ENCODE data around the gene FAM163A. TPM values are rescaled to one million over a fixed set of nuclear protein-coding genes. Genes with fewer than 3 reads are reported as not detected.

FAM163A gene
- total and polyA plus RNA-seq, 9 of the 15 experiments (the other 6 are each of a cell fraction or from before 2014, with no cell fraction given), result not detected

DNA sequence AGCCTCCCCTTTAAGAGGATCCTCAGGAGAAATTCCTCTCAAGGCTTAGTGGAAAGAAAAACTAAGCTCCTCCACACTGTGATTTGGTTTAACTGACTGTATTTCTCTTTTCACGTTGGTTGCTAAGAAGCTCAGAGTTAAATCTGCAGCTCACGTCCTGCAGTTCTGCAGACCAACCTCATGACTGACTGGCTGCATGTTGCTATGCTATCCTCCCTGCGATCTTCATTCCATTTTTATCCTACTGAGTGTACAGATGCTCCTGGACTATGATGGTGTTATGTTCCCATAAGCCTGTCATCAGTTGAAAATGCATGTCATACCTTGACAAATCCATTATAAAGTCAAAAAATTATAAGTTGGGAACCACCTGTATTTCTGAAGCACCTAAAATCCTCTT is 34.6 kb downstream of the FAM163A start:
- FAIRE-seq, result no peak
- no peak for ATAC-seq
- POLR2A ChIA-PET, result interaction anchor here (0.9 kb wide), 1 partner anchor 11 kb away, joined by 4 read pairs; no protein-coding TSS in a partner anchor
- TF ChIP-seq, protein P1, sequence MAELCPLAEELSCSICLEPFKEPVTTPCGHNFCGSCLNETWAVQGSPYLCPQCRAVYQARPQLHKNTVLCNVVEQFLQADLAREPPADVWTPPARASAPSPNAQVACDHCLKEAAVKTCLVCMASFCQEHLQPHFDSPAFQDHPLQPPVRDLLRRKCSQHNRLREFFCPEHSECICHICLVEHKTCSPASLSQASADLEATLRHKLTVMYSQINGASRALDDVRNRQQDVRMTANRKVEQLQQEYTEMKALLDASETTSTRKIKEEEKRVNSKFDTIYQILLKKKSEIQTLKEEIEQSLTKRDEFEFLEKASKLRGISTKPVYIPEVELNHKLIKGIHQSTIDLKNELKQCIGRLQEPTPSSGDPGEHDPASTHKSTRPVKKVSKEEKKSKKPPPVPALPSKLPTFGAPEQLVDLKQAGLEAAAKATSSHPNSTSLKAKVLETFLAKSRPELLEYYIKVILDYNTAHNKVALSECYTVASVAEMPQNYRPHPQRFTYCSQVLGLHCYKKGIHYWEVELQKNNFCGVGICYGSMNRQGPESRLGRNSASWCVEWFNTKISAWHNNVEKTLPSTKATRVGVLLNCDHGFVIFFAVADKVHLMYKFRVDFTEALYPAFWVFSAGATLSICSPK (IDR thresholded peaks at IDR 0.05; ENCODE audit: borderline replicate concordance), result no peak
- TF ChIP-seq, protein P2, sequence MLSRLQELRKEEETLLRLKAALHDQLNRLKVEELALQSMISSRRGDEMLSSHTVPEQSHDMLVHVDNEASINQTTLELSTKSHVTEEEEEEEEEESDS (CRISPR knock-in tag; IDR thresholded peaks at IDR 0.05), result no peak
- TF ChIP-seq MAZ (CRISPR knock-in tag; conservative IDR thresholded peaks at IDR 0.05 in 1 of 2, IDR thresholded peaks at IDR 0.05 in 1 of 2), result no peak
- TF ChIP-seq ZNF586 (CRISPR knock-in tag; conservative IDR thresholded peaks at IDR 0.05), result no peak
- TF ChIP-seq ZKSCAN8 (CRISPR knock-in tag; IDR thresholded peaks at IDR 0.05), result no peak
- TF ChIP-seq, protein P3, sequence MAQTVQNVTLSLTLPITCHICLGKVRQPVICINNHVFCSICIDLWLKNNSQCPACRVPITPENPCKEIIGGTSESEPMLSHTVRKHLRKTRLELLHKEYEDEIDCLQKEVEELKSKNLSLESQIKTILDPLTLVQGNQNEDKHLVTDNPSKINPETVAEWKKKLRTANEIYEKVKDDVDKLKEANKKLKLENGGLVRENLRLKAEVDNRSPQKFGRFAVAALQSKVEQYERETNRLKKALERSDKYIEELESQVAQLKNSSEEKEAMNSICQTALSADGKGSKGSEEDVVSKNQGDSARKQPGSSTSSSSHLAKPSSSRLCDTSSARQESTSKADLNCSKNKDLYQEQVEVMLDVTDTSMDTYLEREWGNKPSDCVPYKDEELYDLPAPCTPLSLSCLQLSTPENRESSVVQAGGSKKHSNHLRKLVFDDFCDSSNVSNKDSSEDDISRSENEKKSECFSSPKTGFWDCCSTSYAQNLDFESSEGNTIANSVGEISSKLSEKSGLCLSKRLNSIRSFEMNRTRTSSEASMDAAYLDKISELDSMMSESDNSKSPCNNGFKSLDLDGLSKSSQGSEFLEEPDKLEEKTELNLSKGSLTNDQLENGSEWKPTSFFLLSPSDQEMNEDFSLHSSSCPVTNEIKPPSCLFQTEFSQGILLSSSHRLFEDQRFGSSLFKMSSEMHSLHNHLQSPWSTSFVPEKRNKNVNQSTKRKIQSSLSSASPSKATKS (CRISPR knock-in tag; IDR thresholded peaks at IDR 0.05), result no peak
- TF ChIP-seq SP1 (CRISPR knock-in tag; IDR thresholded peaks at IDR 0.05), result no peak
- TF ChIP-seq CBX8 (IDR thresholded peaks at IDR 0.05; ENCODE audit: borderline replicate concordance, extremely low read depth, low read depth, low read length, poor library complexity, severe bottlenecking), result no peak
- TF ChIP-seq ZNF24 (IDR thresholded peaks at IDR 0.05), result no peak
- no peak for TF ChIP-seq ZBED1 (IDR thresholded peaks at IDR 0.05)
- TF ChIP-seq, protein P4, sequence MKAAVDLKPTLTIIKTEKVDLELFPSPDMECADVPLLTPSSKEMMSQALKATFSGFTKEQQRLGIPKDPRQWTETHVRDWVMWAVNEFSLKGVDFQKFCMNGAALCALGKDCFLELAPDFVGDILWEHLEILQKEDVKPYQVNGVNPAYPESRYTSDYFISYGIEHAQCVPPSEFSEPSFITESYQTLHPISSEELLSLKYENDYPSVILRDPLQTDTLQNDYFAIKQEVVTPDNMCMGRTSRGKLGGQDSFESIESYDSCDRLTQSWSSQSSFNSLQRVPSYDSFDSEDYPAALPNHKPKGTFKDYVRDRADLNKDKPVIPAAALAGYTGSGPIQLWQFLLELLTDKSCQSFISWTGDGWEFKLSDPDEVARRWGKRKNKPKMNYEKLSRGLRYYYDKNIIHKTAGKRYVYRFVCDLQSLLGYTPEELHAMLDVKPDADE (conservative IDR thresholded peaks at IDR 0.05; ENCODE audit: control insufficient read depth, low read depth, low read length), result no peak
- TF ChIP-seq, protein P5, sequence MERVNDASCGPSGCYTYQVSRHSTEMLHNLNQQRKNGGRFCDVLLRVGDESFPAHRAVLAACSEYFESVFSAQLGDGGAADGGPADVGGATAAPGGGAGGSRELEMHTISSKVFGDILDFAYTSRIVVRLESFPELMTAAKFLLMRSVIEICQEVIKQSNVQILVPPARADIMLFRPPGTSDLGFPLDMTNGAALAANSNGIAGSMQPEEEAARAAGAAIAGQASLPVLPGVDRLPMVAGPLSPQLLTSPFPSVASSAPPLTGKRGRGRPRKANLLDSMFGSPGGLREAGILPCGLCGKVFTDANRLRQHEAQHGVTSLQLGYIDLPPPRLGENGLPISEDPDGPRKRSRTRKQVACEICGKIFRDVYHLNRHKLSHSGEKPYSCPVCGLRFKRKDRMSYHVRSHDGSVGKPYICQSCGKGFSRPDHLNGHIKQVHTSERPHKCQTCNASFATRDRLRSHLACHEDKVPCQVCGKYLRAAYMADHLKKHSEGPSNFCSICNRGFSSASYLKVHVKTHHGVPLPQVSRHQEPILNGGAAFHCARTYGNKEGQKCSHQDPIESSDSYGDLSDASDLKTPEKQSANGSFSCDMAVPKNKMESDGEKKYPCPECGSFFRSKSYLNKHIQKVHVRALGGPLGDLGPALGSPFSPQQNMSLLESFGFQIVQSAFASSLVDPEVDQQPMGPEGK (CRISPR knock-in tag; IDR thresholded peaks at IDR 0.05; ENCODE audit: borderline replicate concordance), result no peak
- no peak for TF ChIP-seq ZNF12 (CRISPR knock-in tag; IDR thresholded peaks at IDR 0.05)

More for the DNA sequence above, 34.6 kb downstream of the FAM163A start:
- BruUV-seq (replicated peaks), result no TSS peak
- Histone ChIP-seq H3K27me3 (ENCODE audit: control insufficient read depth in 2 of 2, insufficient read depth in 2 of 2, low read length in 2 of 2) (peaks cover 25 to 47% of the 10 kb centered on the region in 2 experiments), H3K4me2 (ENCODE audit: insufficient read depth, low read length) (no peak overlapping the region), H4K20me1 (replicated peaks; ENCODE audit: control insufficient read depth, insufficient read depth, low read length) (no peaks in the 10 kb centered on the region), H3K27ac (ENCODE audit: extremely low read depth, low read depth, low read length) (no peak overlapping the region), H2AFZ (ENCODE audit: low read depth, low read length) (no peak overlapping the region), H3K9me1 (ENCODE audit: control insufficient read depth, insufficient read depth, low read length) (no peaks in the 10 kb centered on the region), H3K9me3 (replicated peaks; ENCODE audit: control insufficient read depth, insufficient read depth, low read depth, low read length) (no peaks in the 10 kb centered on the region), H3K36me3 (ENCODE audit: control insufficient read depth, insufficient read depth, low read length) (no peaks in the 10 kb centered on the region), H3K4me3 (no peak overlapping the region), H3K4me1 (replicated peaks in 1 of 2; ENCODE audit: control insufficient read depth in 2 of 2, insufficient read depth in 2 of 2, low read length in 2 of 2) (no peaks in the 10 kb centered on the region), H3K9ac (ENCODE audit: insufficient read depth in 1 of 2, low read depth in 2 of 2, low read length in 2 of 2) (no peak overlapping the region), H3K79me2 (ENCODE audit: control insufficient read depth, insufficient read depth, low read length) (no peaks in the 10 kb centered on the region)
- intact Hi-C loops (cut with micrococcal nuclease) (no loop called here), in situ Hi-C loops (cut with MboI) (no loop called here)
- CTCF ChIA-PET (ENCODE audit: low intra/inter-chr PET ratio), result no interaction called here
- WGBS (ENCODE audit: insufficient coverage, low coverage, missing lambda C conversion rate), result 3% methylated on average over 3 of the region's 3 CpGs
- DNase-seq (ENCODE audit: extremely low read depth in 1 of 4, low spot score in 3 of 4), result no peak
